ENCODE results near the gene DMRTB1. TPM values are rescaled to one million over a fixed set of nuclear protein-coding genes. Genes with fewer than 3 reads are reported as not detected.

Gene DMRTB1
- total RNA-seq, 1 donor from 2014 or later, result not detected

DNA sequence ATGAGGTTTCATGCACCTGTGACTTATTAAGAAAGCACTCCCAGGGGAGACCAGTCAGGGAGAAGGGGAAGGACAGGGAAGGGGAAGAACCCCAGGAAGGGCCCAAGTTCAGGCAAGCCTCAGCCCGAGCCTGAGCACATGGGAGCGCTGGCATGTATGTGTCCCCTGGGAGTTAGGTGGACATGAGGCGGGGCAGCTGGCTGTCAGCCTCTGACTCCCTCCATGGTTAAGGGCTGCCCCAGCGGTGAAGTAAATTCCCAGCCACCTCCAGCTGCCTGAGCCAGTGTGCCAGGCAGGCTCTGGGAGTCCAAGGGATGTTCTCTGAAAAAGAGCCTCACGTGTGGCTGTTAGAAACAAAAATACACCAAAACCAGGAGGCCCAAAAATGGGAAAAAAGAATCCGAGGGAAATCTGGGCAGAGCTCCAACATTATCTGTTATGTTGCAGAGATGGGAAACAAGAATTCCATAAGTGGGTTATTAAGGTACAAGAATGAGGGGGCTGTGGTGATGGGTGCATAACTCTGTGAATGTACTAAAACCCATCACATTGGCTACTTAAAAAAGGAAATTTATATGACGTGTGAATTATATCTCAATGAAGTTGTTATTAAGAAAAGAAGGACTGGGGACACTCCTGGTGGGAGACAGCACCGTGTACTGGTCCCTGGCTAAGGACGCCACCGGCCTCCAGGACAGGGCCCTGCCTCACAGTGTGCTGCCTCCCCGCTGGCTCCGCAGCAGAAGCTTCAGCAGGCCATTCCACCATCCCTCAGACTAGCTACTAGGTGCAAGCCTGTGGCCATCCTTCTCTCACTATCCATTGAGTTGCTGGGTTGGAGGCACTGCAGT lies 18.7 kb downstream of the DMRTB1 start:
- Histone ChIP-seq H3K27ac (no peak overlapping the region), H3K36me3 (no peaks in the 10 kb centered on the region), H3K4me1 (no peaks in the 10 kb centered on the region), H3K4me3 (no peak overlapping the region), H3K27me3 (ENCODE audit: low read depth) (peaks cover 5% of the 10 kb centered on the region), H3K9me3 (no peaks in the 10 kb centered on the region)
- intact Hi-C loops (cut with DNase I), result no loop called here
- DNase-seq, result no peak
- no peak for ATAC-seq
- TF ChIP-seq, protein P1, sequence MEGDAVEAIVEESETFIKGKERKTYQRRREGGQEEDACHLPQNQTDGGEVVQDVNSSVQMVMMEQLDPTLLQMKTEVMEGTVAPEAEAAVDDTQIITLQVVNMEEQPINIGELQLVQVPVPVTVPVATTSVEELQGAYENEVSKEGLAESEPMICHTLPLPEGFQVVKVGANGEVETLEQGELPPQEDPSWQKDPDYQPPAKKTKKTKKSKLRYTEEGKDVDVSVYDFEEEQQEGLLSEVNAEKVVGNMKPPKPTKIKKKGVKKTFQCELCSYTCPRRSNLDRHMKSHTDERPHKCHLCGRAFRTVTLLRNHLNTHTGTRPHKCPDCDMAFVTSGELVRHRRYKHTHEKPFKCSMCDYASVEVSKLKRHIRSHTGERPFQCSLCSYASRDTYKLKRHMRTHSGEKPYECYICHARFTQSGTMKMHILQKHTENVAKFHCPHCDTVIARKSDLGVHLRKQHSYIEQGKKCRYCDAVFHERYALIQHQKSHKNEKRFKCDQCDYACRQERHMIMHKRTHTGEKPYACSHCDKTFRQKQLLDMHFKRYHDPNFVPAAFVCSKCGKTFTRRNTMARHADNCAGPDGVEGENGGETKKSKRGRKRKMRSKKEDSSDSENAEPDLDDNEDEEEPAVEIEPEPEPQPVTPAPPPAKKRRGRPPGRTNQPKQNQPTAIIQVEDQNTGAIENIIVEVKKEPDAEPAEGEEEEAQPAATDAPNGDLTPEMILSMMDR (IDR thresholded peaks at IDR 0.05), result no peak

DNA sequence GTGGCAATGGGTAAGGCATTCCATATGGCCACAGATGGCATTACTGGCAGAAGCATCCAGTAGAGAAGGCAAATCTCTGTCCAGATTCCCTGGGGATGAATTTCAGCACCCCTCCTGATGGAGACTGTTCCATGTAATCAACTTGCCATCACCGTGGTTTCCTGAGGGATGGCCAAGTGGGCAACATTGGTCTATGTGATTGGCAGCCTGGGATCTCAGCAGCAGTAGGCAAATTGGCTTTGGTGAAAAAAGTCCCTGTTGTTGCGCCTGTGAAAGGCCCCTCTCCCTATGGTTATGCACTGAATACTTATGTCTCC lies 19.3 kb downstream of the DMRTB1 start:
- no peaks in the 10 kb centered on the region for H3K4me1 ChIP-seq
- H3K4me3 ChIP-seq, result no peak overlapping the region
- intact Hi-C loops (cut with DNase I), result no loop called here
- ATAC-seq, result no peak
- no peaks in the 10 kb centered on the region for H3K36me3 ChIP-seq
- DNase-seq, result no peak
- peaks cover 5% of the 10 kb centered on the region for H3K27me3 ChIP-seq (ENCODE audit: low read depth)
- no peak overlapping the region for H3K27ac ChIP-seq
- no peaks in the 10 kb centered on the region for H3K9me3 ChIP-seq
- TF ChIP-seq, protein P1 (IDR thresholded peaks at IDR 0.05), result no peak

DNA sequence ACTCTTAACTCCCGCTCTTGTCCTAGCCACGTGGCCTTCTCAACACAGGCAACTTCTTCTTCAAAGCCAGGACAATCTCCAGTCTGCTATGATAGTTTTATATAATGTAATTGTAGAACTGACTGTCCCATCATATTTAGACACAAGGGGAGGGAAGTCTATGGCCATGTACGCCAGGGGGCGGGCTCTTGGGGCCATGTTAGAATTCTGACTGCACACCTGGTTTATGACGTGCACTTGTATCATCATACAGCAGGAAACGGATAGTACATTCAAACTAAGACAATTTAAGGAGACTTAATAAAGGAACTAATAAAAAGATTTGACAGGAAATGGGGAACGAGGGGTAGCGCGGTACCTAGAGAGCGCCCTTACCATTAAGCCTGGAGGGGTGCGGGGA lies 21.5 kb downstream of the DMRTB1 start:
- intact Hi-C loops (cut with DNase I), result no loop called here
- DNase-seq, result no peak

DNA sequence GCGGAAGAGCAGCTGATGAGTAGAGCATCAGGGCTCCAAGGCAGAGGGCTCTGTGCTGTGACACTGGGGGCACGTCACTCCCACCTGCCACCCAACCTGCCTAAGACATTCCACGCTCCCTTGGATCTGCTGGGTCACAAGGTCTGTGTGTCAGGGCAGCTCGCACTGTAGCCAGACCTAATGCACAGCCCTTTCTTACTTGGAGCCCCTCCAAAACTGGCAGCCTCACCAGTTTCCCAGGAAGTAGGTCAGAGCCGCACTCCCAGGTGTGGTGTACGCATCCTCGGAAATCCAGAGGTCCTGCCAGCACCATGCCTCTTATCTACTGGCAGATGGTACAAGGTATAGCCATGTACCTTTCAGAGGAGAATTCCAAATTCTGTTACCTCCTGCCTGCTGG lies 22.3 kb downstream of the DMRTB1 start:
- no peak for ATAC-seq
- no peaks in the 10 kb centered on the region for H3K4me1 ChIP-seq
- no peaks in the 10 kb centered on the region for H3K9me3 ChIP-seq
- intact Hi-C loops (cut with DNase I), result no loop called here
- TF ChIP-seq, protein P1 (IDR thresholded peaks at IDR 0.05), result no peak
- no peak overlapping the region for H3K27ac ChIP-seq
- H3K27me3 ChIP-seq (ENCODE audit: low read depth), result peaks cover 25% of the 10 kb centered on the region
- no peaks in the 10 kb centered on the region for H3K36me3 ChIP-seq
- H3K4me3 ChIP-seq, result no peak overlapping the region
- no peak for DNase-seq

More for the DNA sequence above, 21.5 kb downstream of the DMRTB1 start:
- Histone ChIP-seq H3K4me1 (no peaks in the 10 kb centered on the region), H3K4me3 (no peak overlapping the region), H3K27ac (no peak overlapping the region), H3K9me3 (no peaks in the 10 kb centered on the region), H3K36me3 (no peaks in the 10 kb centered on the region), H3K27me3 (ENCODE audit: low read depth) (peaks cover 17% of the 10 kb centered on the region)
- no peak for ATAC-seq
- TF ChIP-seq, protein P1 (IDR thresholded peaks at IDR 0.05), result no peak

DNA sequence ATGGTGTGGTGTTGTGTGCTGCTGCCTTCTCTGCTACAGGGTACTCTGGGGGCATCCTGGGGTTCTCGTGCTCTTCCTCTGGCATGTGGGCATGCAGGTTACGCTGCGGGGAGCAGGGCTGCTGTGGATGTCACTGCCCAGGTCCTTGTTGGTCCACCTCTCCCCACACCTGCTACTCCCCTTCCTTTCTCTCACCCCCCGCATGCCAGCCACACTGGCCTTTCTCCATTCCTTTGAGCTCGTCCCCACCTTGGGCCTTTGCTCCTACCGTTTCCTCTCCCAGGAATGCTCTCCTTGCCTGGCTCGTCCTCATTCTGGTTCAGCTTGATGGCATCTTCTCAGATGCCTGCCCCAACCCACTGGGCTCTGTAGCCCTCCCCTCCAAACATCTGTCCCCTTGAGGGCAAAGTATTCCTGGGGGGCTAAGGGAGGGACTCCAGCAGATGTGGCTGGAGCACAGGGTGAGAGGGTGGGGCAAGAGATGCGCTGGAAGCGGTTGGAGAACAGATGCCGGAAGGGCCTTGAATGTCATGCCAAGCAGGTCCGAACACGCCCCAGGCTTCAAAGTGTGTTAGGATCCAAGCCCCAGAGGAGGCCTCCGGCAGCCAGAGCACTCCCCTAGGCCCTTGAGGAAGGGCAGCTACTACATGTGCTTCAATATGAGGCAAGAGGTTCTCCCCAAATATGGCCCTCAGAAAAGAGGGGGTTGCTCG lies 23.4 kb downstream of the DMRTB1 start:
- peaks cover 33% of the 10 kb centered on the region for H3K27me3 ChIP-seq (ENCODE audit: low read depth)
- DNase-seq (no peak), ATAC-seq (no peak)
- no peak overlapping the region for H3K27ac ChIP-seq
- H3K4me1 ChIP-seq, result no peaks in the 10 kb centered on the region
- no peaks in the 10 kb centered on the region for H3K36me3 ChIP-seq
- no peaks in the 10 kb centered on the region for H3K9me3 ChIP-seq
- no peak overlapping the region for H3K4me3 ChIP-seq
- intact Hi-C loops (cut with DNase I), result no loop called here
- TF ChIP-seq, protein P1 (IDR thresholded peaks at IDR 0.05), result no peak

Data from lower lobe of right lung (tissue), 2 donors.